HepG2 (cell line): ENCODE data around the gene CAMK1. TPM values are rescaled to one million over a fixed set of nuclear protein-coding genes. Genes with fewer than 3 reads are reported as not detected.

ENCODE experiments used
- ASH2L ChIP-seq: fragments of 300-600, 200-600 bp; sonication (generic); IDR thresholded peaks from 2 replicates; pipeline ENCODE4 v1.7.0; 2017; ENCODE audit warnings: low read depth, mild to moderate bottlenecking, moderate library complexity, mixed read lengths, low read length; ENCODE audit not compliant: insufficient read length
- BCL6 ChIP-seq: IDR thresholded peaks from 2 replicates; pipeline ENCODE4 v1.6.1; 2016; ENCODE audit warnings: missing genetic modification reagents, missing compliant biosample characterization
- BHLHE40 ChIP-seq: IDR thresholded peaks from 2 replicates; pipeline ENCODE4 v1.6.1; 2011; ENCODE audit warnings: low read length, improper control_type of control experiment
- EHMT2 ChIP-seq: fragments of 200-600 bp; sonication (generic); IDR thresholded peaks from 2 replicates; pipeline ENCODE4 v1.7.0; 2017; ENCODE audit warnings: antibody characterized with exemption, low read depth, low read length, borderline replicate concordance
- ERF ChIP-seq: IDR thresholded peaks from 2 replicates; pipeline ENCODE4 v1.6.1; 2018; ENCODE audit warnings: missing biosample characterization, missing genetic modification reagents
- FOXA1 ChIP-seq, 2 experiments: fragments of 450-650 bp in 1 of 2; sonication (generic) in 1 of 2; formaldehyde crosslinking in 1 of 2; IDR thresholded peaks; 2 replicates each; pipeline versions ENCODE4 v1.4.0 to v1.6.1; 2016 to 2020; ENCODE audit warnings: missing genetic modification reagents in 1 of 2
- SATB2 ChIP-seq: sonication (generic); formaldehyde crosslinking; IDR thresholded peaks from 2 replicates; pipeline ENCODE4 v1.5.0; 2020; ENCODE audit warnings: missing genetic modification reagents
- TP53 ChIP-seq: sonication (generic); formaldehyde crosslinking; conservative IDR thresholded peaks from 2 replicates; pipeline ENCODE4 v1.4.0; 2020; ENCODE audit warnings: missing genetic modification reagents
- ZNF225 ChIP-seq: sonication (generic); formaldehyde crosslinking; IDR thresholded peaks from 2 replicates; pipeline ENCODE4 v1.4.0; 2020; ENCODE audit warnings: mild to moderate bottlenecking, missing genetic modification reagents
- polyA plus RNA-seq, 8 experiments: library from polyadenylated mRNA; depleted of rRNA in 3 of 8; stranded (reverse) in 7 of 8; unstranded in 1 of 8; fragments of >200 nt; fragmentation: Illumina TruSeq in 4 of 8; extraction: Trizol in 4 of 8; gene quantifications; 2 replicates each; pipeline versions ENCODE4 v1.2.1 to v1.2.3, GENCODE V29; 2011 to 2016; ENCODE audit warnings: low read depth in 4 of 8, missing spikeins in 1 of 8, mixed read lengths in 1 of 8; ENCODE audit not compliant: insufficient read depth in 1 of 8
- total RNA-seq, 5 experiments: library from RNA; depleted of rRNA; stranded (reverse); fragments of >200 nt; fragmentation: Illumina TruSeq; extraction: Trizol; gene quantifications; 2 replicates each; pipeline ENCODE4 v1.2.3, GENCODE V29; 2016; ENCODE audit warnings: low read depth in 1 of 5
- TF ChIP-seq, protein P1 (sequence below): sonication (generic); formaldehyde crosslinking; IDR thresholded peaks from 2 replicates; pipeline ENCODE4 v1.4.0; 2020; ENCODE audit warnings: missing genetic modification reagents, borderline replicate concordance
- TF ChIP-seq, protein P2 (sequence below): sonication (generic); formaldehyde crosslinking; IDR thresholded peaks from 2 replicates; pipeline ENCODE4 v1.4.0; 2020; ENCODE audit warnings: missing genetic modification reagents, borderline replicate concordance
- TF ChIP-seq, protein P3 (sequence below): sonication (generic); formaldehyde crosslinking; IDR thresholded peaks from 2 replicates; pipeline ENCODE4 v1.4.0; 2020; ENCODE audit warnings: missing genetic modification reagents, low read depth, mild to moderate bottlenecking, borderline replicate concordance
- TF ChIP-seq, protein P4 (sequence below): sonication (generic); formaldehyde crosslinking; IDR thresholded peaks from 2 replicates; pipeline ENCODE4 v1.5.1; 2020; ENCODE audit warnings: mild to moderate bottlenecking, moderate library complexity, missing genetic modification reagents
- TF ChIP-seq, protein P5 (sequence below): sonication (generic); formaldehyde crosslinking; IDR thresholded peaks from 2 replicates; pipeline ENCODE4 v1.5.0; 2020; ENCODE audit warnings: missing genetic modification reagents
- TF ChIP-seq, protein P6 (sequence below): sonication (generic); formaldehyde crosslinking; IDR thresholded peaks from 2 replicates; pipeline ENCODE4 v1.4.0; 2020; ENCODE audit warnings: missing genetic modification reagents

The CAMK1 gene
- total and polyA plus RNA-seq, 2 of the 13 experiments (the other 11 are each of a cell fraction or from before 2014, with no cell fraction given), result 26.4 to 53.3 TPM

DNA sequence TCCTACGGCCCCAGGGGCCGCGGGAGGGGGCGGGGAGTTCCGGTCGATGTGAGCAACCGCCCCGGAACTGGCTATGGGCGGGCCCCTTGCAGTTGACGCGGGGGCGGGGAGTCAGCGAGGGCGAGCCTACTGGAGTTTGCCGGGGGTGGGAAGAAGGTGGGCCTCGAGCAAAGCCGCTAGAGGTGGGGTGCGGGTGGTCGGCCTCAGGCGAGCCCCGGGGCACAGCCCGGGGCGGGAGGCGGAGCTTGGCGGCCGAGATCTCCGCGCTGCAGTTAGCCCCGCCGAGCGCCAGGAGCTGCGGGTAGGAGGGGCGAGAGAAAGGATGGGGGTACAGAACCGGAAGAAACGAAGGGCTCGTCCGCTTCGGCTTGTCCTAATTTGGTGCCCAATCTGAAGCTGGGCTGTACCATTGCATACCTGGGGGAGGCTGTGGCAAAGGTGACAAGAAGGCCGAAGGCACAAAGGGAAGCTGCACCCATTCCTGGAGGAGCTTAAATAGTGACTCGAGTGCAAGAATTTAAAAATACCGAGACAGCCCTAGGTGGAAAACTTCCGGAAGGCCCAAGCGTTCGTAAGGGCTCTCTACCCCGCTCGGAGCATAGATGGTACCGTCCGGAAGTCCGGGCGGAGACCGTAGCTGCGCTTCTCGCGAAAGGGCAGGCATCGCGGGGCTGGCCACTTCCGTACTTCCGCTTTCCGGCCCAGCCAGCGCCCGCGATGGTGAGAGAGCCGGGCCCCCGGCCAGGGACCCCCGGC, 22.8 kb upstream of the CAMK1 start, which contains the start of the genes ARPC4 and TADA3 (continued):
- TF ChIP-seq BHLHE40 (peak; percentile 97), FOXA1 (IDR thresholded peaks at IDR 0.05) (no peak), FOXA1 (CRISPR knock-in tag; IDR thresholded peaks at IDR 0.05) (no peak), ASH2L (peak; percentile 84), TP53 (CRISPR knock-in tag) (no peak), BCL6 (CRISPR knock-in tag) (no peak), EHMT2 (no peak), ERF (peak; percentile 22; the same call in 1 of the 2 replicates), SATB2 (CRISPR knock-in tag) (no peak), ZNF225 (no peak)
- TF ChIP-seq, protein P1, sequence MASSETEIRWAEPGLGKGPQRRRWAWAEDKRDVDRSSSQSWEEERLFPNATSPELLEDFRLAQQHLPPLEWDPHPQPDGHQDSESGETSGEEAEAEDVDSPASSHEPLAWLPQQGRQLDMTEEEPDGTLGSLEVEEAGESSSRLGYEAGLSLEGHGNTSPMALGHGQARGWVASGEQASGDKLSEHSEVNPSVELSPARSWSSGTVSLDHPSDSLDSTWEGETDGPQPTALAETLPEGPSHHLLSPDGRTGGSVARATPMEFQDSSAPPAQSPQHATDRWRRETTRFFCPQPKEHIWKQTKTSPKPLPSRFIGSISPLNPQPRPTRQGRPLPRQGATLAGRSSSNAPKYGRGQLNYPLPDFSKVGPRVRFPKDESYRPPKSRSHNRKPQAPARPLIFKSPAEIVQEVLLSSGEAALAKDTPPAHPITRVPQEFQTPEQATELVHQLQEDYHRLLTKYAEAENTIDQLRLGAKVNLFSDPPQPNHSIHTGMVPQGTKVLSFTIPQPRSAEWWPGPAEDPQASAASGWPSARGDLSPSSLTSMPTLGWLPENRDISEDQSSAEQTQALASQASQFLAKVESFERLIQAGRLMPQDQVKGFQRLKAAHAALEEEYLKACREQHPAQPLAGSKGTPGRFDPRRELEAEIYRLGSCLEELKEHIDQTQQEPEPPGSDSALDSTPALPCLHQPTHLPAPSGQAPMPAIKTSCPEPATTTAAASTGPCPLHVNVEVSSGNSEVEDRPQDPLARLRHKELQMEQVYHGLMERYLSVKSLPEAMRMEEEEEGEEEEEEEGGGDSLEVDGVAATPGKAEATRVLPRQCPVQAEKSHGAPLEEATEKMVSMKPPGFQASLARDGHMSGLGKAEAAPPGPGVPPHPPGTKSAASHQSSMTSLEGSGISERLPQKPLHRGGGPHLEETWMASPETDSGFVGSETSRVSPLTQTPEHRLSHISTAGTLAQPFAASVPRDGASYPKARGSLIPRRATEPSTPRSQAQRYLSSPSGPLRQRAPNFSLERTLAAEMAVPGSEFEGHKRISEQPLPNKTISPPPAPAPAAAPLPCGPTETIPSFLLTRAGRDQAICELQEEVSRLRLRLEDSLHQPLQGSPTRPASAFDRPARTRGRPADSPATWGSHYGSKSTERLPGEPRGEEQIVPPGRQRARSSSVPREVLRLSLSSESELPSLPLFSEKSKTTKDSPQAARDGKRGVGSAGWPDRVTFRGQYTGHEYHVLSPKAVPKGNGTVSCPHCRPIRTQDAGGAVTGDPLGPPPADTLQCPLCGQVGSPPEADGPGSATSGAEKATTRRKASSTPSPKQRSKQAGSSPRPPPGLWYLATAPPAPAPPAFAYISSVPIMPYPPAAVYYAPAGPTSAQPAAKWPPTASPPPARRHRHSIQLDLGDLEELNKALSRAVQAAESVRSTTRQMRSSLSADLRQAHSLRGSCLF, result no peak
- TF ChIP-seq, protein P2, sequence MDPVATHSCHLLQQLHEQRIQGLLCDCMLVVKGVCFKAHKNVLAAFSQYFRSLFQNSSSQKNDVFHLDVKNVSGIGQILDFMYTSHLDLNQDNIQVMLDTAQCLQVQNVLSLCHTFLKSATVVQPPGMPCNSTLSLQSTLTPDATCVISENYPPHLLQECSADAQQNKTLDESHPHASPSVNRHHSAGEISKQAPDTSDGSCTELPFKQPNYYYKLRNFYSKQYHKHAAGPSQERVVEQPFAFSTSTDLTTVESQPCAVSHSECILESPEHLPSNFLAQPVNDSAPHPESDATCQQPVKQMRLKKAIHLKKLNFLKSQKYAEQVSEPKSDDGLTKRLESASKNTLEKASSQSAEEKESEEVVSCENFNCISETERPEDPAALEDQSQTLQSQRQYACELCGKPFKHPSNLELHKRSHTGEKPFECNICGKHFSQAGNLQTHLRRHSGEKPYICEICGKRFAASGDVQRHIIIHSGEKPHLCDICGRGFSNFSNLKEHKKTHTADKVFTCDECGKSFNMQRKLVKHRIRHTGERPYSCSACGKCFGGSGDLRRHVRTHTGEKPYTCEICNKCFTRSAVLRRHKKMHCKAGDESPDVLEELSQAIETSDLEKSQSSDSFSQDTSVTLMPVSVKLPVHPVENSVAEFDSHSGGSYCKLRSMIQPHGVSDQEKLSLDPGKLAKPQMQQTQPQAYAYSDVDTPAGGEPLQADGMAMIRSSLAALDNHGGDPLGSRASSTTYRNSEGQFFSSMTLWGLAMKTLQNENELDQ, result no peak
- TF ChIP-seq, protein P3, sequence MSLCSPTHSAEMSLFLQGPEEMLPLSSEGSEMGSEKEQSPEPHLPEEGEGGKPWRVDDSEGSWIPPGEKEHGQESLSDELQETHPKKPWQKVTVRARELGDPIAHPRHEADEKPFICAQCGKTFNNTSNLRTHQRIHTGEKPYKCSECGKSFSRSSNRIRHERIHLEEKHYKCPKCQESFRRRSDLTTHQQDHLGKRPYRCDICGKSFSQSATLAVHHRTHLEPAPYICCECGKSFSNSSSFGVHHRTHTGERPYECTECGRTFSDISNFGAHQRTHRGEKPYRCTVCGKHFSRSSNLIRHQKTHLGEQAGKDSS (CRISPR knock-in tag), result no peak
- TF ChIP-seq, protein P4, sequence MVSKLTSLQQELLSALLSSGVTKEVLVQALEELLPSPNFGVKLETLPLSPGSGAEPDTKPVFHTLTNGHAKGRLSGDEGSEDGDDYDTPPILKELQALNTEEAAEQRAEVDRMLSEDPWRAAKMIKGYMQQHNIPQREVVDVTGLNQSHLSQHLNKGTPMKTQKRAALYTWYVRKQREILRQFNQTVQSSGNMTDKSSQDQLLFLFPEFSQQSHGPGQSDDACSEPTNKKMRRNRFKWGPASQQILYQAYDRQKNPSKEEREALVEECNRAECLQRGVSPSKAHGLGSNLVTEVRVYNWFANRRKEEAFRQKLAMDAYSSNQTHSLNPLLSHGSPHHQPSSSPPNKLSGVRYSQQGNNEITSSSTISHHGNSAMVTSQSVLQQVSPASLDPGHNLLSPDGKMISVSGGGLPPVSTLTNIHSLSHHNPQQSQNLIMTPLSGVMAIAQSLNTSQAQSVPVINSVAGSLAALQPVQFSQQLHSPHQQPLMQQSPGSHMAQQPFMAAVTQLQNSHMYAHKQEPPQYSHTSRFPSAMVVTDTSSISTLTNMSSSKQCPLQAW (CRISPR knock-in tag), result no peak
- TF ChIP-seq, protein P5, sequence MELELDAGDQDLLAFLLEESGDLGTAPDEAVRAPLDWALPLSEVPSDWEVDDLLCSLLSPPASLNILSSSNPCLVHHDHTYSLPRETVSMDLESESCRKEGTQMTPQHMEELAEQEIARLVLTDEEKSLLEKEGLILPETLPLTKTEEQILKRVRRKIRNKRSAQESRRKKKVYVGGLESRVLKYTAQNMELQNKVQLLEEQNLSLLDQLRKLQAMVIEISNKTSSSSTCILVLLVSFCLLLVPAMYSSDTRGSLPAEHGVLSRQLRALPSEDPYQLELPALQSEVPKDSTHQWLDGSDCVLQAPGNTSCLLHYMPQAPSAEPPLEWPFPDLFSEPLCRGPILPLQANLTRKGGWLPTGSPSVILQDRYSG, result 0 out of 2 replicates have a peak, but pooled peaks have one; percentile 53
- TF ChIP-seq, protein P6, sequence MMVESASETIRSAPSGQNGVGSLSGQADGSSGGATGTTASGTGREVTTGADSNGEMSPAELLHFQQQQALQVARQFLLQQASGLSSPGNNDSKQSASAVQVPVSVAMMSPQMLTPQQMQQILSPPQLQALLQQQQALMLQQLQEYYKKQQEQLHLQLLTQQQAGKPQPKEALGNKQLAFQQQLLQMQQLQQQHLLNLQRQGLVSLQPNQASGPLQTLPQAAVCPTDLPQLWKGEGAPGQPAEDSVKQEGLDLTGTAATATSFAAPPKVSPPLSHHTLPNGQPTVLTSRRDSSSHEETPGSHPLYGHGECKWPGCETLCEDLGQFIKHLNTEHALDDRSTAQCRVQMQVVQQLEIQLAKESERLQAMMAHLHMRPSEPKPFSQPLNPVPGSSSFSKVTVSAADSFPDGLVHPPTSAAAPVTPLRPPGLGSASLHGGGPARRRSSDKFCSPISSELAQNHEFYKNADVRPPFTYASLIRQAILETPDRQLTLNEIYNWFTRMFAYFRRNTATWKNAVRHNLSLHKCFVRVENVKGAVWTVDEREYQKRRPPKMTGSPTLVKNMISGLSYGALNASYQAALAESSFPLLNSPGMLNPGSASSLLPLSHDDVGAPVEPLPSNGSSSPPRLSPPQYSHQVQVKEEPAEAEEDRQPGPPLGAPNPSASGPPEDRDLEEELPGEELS, result no peak
